Measurements from ENCODE around the gene LIN7A. TPM values are rescaled to one million over a fixed set of nuclear protein-coding genes. Genes with fewer than 3 reads are reported as not detected.

Gene LIN7A
- polyA plus RNA-seq, 1 donor from 2014 or later: not detected

GRCh38 chr12:80747800-80748199 is 189.9 kb downstream of the LIN7A start:
- Mint-ChIP-seq H3K4me1 (no peaks in the 10 kb centered on the region), H3K27ac (no peak overlapping the region), H3K4me3 (no peak overlapping the region), H3K9me3 (peaks cover 0 to 4% (median 0%) of the 10 kb centered on the region in 3 donors), H3K36me3 (no peaks in the 10 kb centered on the region), H3K27me3 (no peaks in the 10 kb centered on the region)

GRCh38 chr12:80745851-80746505 is 191.8 kb downstream of the LIN7A start:
- Mint-ChIP-seq H3K9me3 (peaks cover 0 to 4% (median 0%) of the 10 kb centered on the region in 3 donors), H3K27ac (no peak overlapping the region), H3K4me3 (no peak overlapping the region), H3K27me3 (no peaks in the 10 kb centered on the region), H3K36me3 (no peaks in the 10 kb centered on the region), H3K4me1 (no peaks in the 10 kb centered on the region)

Other genes with a start within 250 kb of the LIN7A start
- gene MYF6, start 230.3 kb downstream of the LIN7A start, polyA plus RNA-seq: not detected
- gene MYF5, start 221.0 kb downstream of the LIN7A start, polyA plus RNA-seq: not detected
- gene ACSS3, start 140.1 kb upstream of the LIN7A start, polyA plus RNA-seq: not detected

Measured in IgD-negative memory B cell (primary cell).